HepG2 (cell line): ENCODE measurements around the gene CD180. TPM values are rescaled to one million over a fixed set of nuclear protein-coding genes. Genes with fewer than 3 reads are reported as not detected.

Experiments used
- CTCF ChIP-seq: sonication (generic); formaldehyde crosslinking; IDR thresholded peaks from 2 replicates; pipeline ENCODE4 v1.5.0; 2020; ENCODE audit warnings: mild to moderate bottlenecking, missing genetic modification reagents, moderate library complexity
- HMGXB3 ChIP-seq: sonication (generic); formaldehyde crosslinking; IDR thresholded peaks from 2 replicates; pipeline ENCODE4 v1.4.0; 2020; ENCODE audit warnings: missing genetic modification reagents, borderline replicate concordance
- polyA plus RNA-seq, 8 experiments: library from polyadenylated mRNA; depleted of rRNA in 3 of 8; stranded (reverse) in 7 of 8; unstranded in 1 of 8; fragments of >200 nt; fragmentation: Illumina TruSeq in 4 of 8; extraction: Trizol in 4 of 8; gene quantifications; 2 replicates each; pipeline versions ENCODE4 v1.2.1 to v1.2.3, GENCODE V29; 2011 to 2016; ENCODE audit warnings: low read depth in 4 of 8, missing spikeins in 1 of 8, mixed read lengths in 1 of 8; ENCODE audit not compliant: insufficient read depth in 1 of 8
- total RNA-seq, 5 experiments: library from RNA; depleted of rRNA; stranded (reverse); fragments of >200 nt; fragmentation: Illumina TruSeq; extraction: Trizol; gene quantifications; 2 replicates each; pipeline ENCODE4 v1.2.3, GENCODE V29; 2016; ENCODE audit warnings: low read depth in 1 of 5
- TF ChIP-seq, protein P1 (sequence below): sonication (generic); formaldehyde crosslinking; IDR thresholded peaks from 2 replicates; pipeline ENCODE4 v1.4.0; 2020; ENCODE audit warnings: missing genetic modification reagents, mild to moderate bottlenecking, borderline replicate concordance

Gene CD180
- total and polyA plus RNA-seq, 2 of the 13 experiments (the other 11 are each of a cell fraction or from before 2014, with no cell fraction given) = not detected

DNA sequence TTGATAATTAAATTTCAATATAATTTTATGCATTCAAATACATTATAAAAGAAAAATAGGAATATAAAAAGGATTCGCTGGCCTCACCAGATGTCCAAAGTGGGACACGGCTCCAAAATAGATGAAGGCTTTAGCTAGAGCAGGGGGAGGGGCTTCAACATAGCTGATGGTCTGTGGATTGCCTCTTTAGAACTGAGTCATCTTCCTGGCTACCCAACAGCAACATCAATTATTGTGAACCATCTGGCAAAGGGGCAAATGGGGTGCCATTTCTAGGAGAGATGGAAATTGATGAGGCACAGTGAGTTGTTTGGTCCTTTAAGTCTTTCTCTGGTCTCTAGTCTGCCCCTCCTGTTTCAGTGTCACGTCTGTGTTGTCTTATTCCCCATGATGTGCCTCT is 44.2 kb upstream of the CD180 start (continued):
- no peak for TF ChIP-seq HMGXB3 (CRISPR knock-in tag)
- TF ChIP-seq, protein P1, sequence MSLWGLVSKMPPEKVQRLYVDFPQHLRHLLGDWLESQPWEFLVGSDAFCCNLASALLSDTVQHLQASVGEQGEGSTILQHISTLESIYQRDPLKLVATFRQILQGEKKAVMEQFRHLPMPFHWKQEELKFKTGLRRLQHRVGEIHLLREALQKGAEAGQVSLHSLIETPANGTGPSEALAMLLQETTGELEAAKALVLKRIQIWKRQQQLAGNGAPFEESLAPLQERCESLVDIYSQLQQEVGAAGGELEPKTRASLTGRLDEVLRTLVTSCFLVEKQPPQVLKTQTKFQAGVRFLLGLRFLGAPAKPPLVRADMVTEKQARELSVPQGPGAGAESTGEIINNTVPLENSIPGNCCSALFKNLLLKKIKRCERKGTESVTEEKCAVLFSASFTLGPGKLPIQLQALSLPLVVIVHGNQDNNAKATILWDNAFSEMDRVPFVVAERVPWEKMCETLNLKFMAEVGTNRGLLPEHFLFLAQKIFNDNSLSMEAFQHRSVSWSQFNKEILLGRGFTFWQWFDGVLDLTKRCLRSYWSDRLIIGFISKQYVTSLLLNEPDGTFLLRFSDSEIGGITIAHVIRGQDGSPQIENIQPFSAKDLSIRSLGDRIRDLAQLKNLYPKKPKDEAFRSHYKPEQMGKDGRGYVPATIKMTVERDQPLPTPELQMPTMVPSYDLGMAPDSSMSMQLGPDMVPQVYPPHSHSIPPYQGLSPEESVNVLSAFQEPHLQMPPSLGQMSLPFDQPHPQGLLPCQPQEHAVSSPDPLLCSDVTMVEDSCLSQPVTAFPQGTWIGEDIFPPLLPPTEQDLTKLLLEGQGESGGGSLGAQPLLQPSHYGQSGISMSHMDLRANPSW = no peak
- TF ChIP-seq CTCF (CRISPR knock-in tag) = no peak
